GM21423 (cell line): ENCODE measurements around the gene CFP.

Experiments
- ATAC-seq: cut with Tn5 transposase; IDR thresholded peaks from one replicate; pipeline ENCODE4 v1.9.1; 2021; ENCODE audit warnings: mild to moderate bottlenecking, moderate library complexity; ENCODE audit not compliant: unreplicated experiment

CFP gene

GRCh38 chrX:47638816-47639215 is 9.1 kb upstream of the CFP start:
- no peak for ATAC-seq

- ATAC-seq: peak; percentile 75
Observed at GRCh38 chrX:47637546-47638195, 7.9 kb upstream of the CFP start.

- no peak for ATAC-seq
Observed at GRCh38 chrX:47634871-47635575, 5.3 kb upstream of the CFP start.

DNA sequence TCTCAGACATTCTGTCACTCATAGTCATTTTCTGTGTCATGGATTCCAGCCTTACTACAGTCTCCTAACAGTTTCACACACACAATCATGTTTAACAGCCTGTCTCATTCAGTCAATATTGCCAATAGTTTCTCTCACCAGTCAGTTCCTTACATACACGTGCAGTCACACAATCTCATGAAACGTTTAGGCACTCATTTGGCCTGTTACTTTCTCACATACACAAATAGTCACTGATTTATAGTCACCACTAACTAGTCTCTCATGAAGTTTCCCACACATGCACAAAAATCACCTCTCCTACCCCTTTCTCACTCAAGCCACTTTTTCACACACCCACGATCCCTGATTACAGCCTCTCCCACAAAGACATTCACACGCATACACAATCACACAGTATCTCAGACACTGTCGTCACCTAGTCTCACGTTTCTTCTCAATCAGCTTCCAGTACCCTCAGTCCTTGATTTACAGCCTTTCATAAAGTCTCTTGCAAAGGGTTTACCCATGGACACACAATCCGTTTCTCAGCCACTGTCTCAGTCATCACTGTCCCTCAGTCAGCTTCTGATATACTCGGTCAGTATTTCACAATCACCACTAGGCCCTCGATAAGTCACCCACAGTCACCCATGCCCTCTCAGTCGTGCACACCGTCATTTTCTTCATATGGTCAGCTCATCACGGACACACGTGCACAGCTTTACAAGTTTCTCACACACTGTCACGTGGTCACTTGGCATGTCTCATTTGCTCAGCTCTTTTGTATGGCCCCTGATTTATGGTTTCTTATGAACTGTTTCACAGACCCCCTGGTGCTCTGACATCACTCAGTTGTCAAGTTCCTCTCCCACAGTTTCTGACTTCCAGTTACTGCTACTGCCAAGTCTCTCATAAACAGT is 4.2 kb upstream of the CFP start:
- no peak for ATAC-seq

- ATAC-seq: no peak
Observed at GRCh38 chrX:47632666-47633065, 2.9 kb upstream of the CFP start.

DNA sequence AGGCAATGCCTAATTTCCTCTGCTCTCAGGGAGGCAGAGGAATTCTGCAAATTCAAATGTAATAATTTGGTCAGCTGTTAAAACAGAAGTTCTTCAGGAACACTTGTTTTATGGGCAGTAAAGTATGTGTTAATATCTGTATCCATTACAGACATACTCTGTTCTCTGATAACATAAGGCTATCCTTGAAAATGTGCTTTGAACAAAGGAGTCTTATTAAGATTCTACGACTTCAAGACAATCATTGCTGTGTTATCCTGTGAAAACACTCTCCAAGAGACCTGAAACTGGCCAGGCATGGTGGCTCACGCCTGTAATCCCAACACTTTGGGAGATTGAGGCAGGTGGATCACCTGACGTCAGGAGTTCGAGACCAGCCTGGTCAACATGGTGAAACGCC is 1.9 kb upstream of the CFP start:
- no peak for ATAC-seq

GRCh38 chrX:47628982-47629381 is 748 bp downstream of the CFP start:
- no peak for ATAC-seq

DNA sequence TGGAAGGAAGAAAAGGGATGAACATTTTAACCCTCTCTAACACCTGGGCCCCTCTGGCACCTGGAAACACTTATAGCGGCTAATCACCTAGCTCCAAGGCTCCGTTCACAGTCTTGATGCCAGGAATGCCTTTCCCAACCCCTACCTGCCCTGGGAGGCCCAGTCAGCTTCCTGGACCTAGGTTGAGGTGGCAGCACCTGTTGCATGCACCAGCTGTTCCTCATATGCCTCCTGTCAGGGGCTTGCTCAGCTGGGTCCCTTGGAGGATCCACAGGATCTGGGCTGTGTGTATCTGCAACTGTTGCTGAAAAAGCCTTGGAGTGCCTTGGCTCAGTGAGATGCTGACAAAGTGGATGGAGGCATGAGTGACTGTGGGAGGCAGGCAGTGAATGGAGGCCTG is 4.4 kb downstream of the CFP start:
- ATAC-seq: no peak

DNA sequence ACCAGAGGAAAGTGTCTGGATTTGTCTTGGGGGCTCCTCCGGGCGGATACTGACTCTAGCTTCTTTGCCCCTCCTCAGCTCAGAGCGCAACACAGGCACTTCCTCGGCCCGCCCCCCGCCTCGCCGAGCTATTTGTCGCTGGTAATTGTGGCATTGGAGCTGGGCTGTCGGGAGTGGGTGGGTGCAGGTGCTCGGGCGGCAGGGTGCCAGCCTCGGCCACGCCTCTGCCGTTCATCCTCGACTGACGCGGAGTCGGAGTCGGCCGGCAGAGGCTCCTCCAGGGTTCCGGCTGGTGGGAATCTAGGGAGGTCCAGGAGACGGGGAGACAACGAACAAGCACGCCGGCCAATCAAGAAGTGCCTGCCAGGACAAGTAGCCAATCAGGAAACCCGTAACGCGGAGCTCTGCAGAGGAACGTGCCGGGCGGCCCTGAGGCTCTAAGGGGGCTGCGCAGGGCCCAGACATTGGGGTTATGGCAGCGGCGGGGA is 6.1 kb downstream of the CFP start:
- ATAC-seq: no peak

DNA sequence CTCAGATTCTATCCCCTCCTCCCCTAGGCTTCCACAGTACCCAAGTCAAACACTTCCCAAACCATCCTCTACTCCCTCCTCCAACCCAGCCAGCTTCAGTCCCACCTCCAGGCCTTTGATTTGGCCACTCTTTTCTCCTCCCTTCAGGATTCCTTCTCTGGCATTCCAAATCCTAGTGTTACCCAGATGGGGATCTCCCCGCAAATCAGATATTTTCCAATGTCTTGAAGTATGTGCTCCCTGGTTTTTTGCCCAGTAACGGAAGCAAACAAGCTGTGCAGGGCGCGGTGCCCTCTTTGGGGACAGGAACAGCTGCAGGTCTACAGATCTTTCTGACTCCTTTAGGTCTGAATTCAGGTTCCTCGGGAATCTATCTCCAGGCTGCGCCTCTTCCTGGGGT is 7.9 kb downstream of the CFP start:
- ATAC-seq: no peak

- no peak for ATAC-seq
Observed at GRCh38 chrX:47620303-47620685, 9.4 kb downstream of the CFP start.

- ATAC-seq: peak; percentile 81
Observed at GRCh38 chrX:47619486-47620302, 10.0 kb downstream of the CFP start, which contains the start of gene SYN1. Gene SYN1 (minus strand): TSS chrX:47619857. CDS start chrX:47619728, 129 bp downstream.

DNA sequence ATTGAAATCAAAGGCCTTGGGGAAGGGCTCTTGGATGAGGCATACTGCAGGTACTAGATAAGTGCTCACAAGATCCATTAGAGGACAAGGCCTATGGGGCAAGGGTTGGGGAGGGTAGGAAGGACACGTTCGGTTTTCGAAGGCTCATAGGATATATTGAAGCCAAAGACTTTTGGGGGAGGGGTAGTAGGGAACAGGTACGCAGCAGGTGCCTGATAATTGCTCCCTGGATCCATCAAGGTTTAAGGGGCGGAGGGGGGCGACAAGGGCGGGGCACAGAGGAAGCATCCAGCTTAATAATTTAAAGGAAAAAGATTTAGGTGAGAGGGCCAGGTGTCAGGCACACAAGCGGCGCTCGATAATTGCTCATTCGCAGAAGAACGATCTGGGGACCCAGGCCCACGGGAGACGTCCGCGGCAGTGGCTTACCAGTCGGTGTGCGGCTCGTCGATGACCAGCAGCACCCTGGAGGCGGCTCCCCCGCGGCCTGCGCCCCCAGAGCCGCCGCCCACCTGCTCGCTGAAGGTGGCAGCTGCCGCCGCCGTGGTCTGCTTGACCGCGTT is 10.7 kb downstream of the CFP start:
- ATAC-seq: no peak

DNA sequence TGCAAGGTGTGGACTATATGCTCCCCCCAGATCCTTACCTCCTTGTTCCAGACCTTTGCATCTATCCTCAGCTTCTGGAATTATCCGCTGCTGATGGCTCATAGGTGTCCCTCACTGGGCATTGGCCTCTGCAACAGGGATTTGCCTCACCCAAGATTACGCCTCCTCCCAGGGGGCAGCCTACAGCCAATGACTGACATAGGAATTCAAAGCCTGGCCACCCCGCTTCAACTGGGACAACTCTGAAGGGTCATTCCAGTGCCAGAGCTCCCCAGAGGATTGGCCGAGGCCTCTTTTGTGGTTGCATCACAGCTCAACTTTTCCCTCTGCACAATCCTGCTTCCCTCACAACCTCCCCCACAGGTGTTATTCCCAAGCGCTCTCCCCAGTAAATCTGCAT is 15.1 kb downstream of the CFP start:
- no peak for ATAC-seq

GRCh38 chrX:47613082-47613481 is 16.6 kb downstream of the CFP start:
- ATAC-seq: no peak

- ATAC-seq: no peak
Observed at GRCh38 chrX:47612418-47612817, 17.3 kb downstream of the CFP start.

DNA sequence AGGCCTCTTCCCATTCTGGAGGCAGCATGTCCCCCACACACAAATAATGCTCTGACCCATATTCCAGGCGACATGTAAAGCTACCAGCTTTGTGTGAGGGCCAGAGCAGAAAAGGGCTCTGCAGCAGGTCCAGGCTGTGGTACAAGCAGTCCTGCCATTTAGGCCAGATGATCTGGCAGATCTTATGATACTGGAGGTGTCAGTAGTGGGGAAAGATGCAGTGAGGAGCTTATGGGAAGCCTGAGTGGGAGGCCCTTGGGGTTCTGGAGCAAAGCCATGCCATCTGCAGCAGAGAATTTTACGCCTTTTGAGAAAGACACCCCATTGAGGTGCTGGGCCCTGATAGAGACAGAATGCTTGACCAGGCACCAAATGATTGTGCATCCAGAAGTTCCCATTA is 17.8 kb downstream of the CFP start:
- ATAC-seq: no peak

- ATAC-seq: no peak
Observed at GRCh38 chrX:47611489-47611888, 18.2 kb downstream of the CFP start.

- ATAC-seq: no peak
Observed at GRCh38 chrX:47610511-47610910, 19.2 kb downstream of the CFP start.

GRCh38 chrX:47608130-47608810 is 21.5 kb downstream of the CFP start:
- no peak for ATAC-seq
